Measurements from ENCODE around the gene GMDS. TPM values are rescaled to one million over a fixed set of nuclear protein-coding genes. Genes with fewer than 3 reads are reported as not detected.

The GMDS gene
- 8.2 to 10.1 TPM (median 8.6 TPM) in 5 replicates for total RNA-seq (2022; extraction: Qiagen RNA extraction; ENCODE audit: low read depth)

DNA sequence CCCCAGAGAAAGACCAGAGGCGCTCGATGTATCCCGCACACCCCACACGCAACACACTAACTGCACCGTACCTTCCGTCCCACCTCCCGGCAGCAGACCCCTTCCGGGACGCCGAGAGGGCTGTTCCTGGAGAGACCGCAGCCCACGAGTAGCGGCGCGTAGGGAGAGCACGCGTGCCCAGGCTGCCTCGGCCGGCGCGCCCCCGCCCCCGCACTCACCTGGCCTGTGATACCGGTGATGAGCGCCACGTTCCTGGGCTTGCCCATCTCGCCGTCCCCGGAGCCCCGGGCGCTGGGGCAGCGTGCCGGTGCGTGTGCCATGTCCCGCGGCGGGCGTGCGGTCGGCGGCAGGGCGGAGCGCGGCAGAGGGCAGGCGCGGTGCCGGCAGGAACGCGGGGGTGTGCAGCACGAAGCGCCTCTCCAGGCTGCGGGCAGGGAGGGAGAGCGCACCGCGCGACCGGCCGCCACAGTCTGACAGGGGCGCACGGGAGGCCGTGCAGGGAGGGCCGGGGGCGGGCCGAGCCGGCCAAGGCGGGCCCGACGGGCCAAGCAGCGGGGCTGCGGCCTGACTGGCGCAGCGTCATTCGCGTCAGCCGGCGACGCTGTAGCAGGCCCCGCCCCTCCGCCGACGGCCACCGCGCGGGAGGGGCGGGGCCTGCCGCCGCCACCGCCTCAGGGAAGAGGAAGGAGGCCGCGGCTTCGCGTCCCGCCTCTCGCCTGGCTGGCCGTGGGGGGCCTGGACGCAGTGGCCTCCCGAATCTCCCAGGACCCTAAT is at the start of gene GMDS:
GMDS (minus strand) TSS at position 503 of the 774 bp plus-strand sequence.

DNA sequence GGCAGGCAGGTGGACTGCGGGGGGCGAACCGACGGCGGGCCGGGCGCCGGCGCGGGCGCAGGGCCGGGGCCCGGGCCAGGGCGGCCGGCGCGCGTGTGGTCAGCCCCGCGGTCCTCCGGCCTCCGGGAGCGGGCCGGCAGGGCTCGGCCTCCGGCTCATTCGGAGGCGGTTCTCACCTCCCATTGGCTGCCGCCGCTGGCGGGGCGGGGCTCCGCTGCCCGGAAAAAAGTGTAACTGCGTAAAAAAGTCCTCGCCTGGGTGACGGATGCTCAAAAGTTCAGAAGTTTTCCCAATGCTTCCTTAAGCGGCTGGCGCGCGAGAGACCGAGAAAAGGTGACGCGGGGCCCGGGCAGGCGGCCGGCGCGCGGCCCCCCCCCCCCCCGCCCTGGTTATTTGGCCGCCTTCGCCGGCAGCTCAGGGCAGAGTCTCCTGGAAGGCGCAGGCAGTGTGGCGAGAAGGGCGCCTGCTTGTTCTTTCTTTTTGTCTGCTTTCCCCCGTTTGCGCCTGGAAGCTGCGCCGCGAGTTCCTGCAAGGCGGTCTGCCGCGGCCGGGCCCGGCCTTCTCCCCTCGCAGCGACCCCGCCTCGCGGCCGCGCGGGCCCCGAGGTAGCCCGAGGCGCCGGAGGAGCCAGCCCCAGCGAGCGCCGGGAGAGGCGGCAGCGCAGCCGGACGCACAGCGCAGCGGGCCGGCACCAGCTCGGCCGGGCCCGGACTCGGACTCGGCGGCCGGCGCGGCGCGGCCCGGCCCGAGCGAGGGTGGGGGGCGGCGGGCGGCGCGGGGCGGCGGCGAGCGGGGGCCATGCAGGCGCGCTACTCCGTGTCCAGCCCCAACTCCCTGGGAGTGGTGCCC is 635.5 kb downstream of the GMDS start, which contains the start of gene FOXC1:
FOXC1 (plus strand) TSS at position 268 of the 849 bp plus-strand sequence; CDS start at position 799, 531 bp downstream.

All from A549 treated with RU486 at 1 μM for 4 hours (cell line).